T-cell (primary cell): ENCODE results near the gene WFS1. TPM values are rescaled to one million over a fixed set of nuclear protein-coding genes. Genes with fewer than 3 reads are reported as not detected.
A peak's percentile ranks its signal among the peaks of the same experiment; 100 is the strongest.

ENCODE experiments used
- ATAC-seq, 4 experiments: fragments of 200-7000 bp in 3 of 4; fragments of 150-1000 bp in 1 of 4; cut with Tn5 transposase; replicated peaks in 1 of 4; 1 replicate in 3 of 4; 2 replicates in 1 of 4; pipeline ENCODE4 v1.10.0; 2021; ENCODE audit warnings: moderate library complexity in 3 of 4, mild to moderate bottlenecking in 2 of 4, moderate number of reproducible peaks in 1 of 4
- CTCF ChIA-PET, 2 donors: fragments of 300-600 bp; sonication (Branson Sonifier 250); formaldehyde crosslinking; loops; one replicate each; lab custom pipeline; 2022; ENCODE audit warnings: antibody characterized with exemption in 2 of 2; lab: Charles Lee
- POLR2A ChIA-PET, 2 donors: fragments of 300-600 bp; sonication (Branson Sonifier 250); formaldehyde crosslinking; loops; one replicate each; lab custom pipeline; 2022; ENCODE audit warnings: antibody characterized with exemption in 2 of 2; lab: Charles Lee
- DNase-seq, 35 experiments: peaks; one replicate each; pipeline versions ENCODE4 v3.0.0 to v3.0.0-alpha.2; 2013 to 2023
- H3K27ac ChIP-seq: one replicate; pipeline ENCODE4 v1.5.1; 2013; ENCODE audit warnings: low read length
- H3K27me3 ChIP-seq, 2 experiments: replicated peaks in 1 of 2; 1 replicate in 1 of 2; 2 replicates in 1 of 2; pipeline versions ENCODE4 v1.6.1 to v1.7.0; 2013; ENCODE audit warnings: low read length in 1 of 2, mixed read lengths in 1 of 2; ENCODE audit not compliant: control insufficient read depth in 2 of 2, insufficient read depth in 2 of 2; ENCODE audit errors: extremely low read depth in 1 of 2
- H3K36me3 ChIP-seq, 2 donors: 1 replicate in 1 of 2; 2 replicates in 1 of 2; pipeline versions ENCODE4 v1.6.1 to v1.7.0; 2013; ENCODE audit warnings: low read length in 1 of 2; ENCODE audit not compliant: control insufficient read depth in 2 of 2, insufficient read depth in 1 of 2; ENCODE audit errors: extremely low read depth in 1 of 2
- H3K4me1 ChIP-seq, 2 experiments: 1 replicate in 1 of 2; 2 replicates in 1 of 2; pipeline versions ENCODE4 v1.6.1 to v1.7.0; 2013; ENCODE audit warnings: low read length in 2 of 2, mixed read lengths in 1 of 2; ENCODE audit not compliant: insufficient read depth in 2 of 2, control insufficient read depth in 1 of 2; ENCODE audit errors: extremely low read depth in 1 of 2
- H3K4me3 ChIP-seq, 2 donors: 1 replicate in 1 of 2; 2 replicates in 1 of 2; pipeline versions ENCODE4 v1.5.1 to v1.7.0; 2013; ENCODE audit warnings: mild to moderate bottlenecking in 2 of 2, low read length in 1 of 2, moderate library complexity in 1 of 2; ENCODE audit not compliant: control insufficient read depth in 1 of 2; ENCODE audit errors: extremely low read depth in 1 of 2
- H3K9me3 ChIP-seq: 2 replicates; pipeline ENCODE4 v1.7.0; 2013
- H3K27ac Mint-ChIP-seq, 2 donors: one replicate each; pipeline ENCODE4 v1.8.0; 2020 to 2021; ENCODE audit warnings: mild to moderate bottlenecking in 2 of 2, mixed read lengths in 2 of 2
- H3K27me3 Mint-ChIP-seq, 2 donors: one replicate each; pipeline ENCODE4 v1.8.0; 2021 to 2022; ENCODE audit warnings: mixed read lengths in 2 of 2
- H3K36me3 Mint-ChIP-seq: one replicate; pipeline ENCODE4 v1.8.0; 2021; ENCODE audit warnings: mixed read lengths
- H3K4me1 Mint-ChIP-seq, 3 donors: one replicate each; pipeline ENCODE4 v1.8.0; 2020 to 2022; ENCODE audit warnings: mixed read lengths in 3 of 3, mild to moderate bottlenecking in 1 of 3
- H3K4me3 Mint-ChIP-seq, 3 donors: one replicate each; pipeline ENCODE4 v1.8.0; 2020 to 2022; ENCODE audit warnings: mild to moderate bottlenecking in 3 of 3, mixed read lengths in 3 of 3, moderate library complexity in 3 of 3
- H3K9me3 Mint-ChIP-seq, 3 donors: one replicate each; pipeline ENCODE4 v1.8.0; 2020 to 2022; ENCODE audit warnings: mixed read lengths in 3 of 3
- WGBS: methylation state at CpG from one replicate; pipeline ENCODE4 v1.1.5; 2013; ENCODE audit warnings: missing lambda C conversion rate; ENCODE audit not compliant: insufficient coverage; 5-methylcytosine and 5-hydroxymethylcytosine counted together
- total RNA-seq, 35 experiments: library from RNA in 6 of 35; stranded (reverse) in 6 of 35; fragments of 120-200 nt in 1 of 35; gene quantifications; one replicate each; pipeline versions ENCODE4 v1.2.1 to v1.2.4 and lab custom pipeline; 2013 to 2026

Gene WFS1
- total RNA-seq, 5 donors from 2014 or later (not counting 1 experiment from before 2014, with no cell fraction given), result 3.2 to 6.2 (median 5.1) TPM

GRCh38 chr4:6338175-6338950, 68.7 kb downstream of the WFS1 start:
- Mint-ChIP-seq H3K4me1 (peaks cover 22 to 31% (median 24%) of the 10 kb centered on the region in 3 donors), H3K27ac (peak overlapping the region in 1 of 2 donors; percentile 7), H3K36me3 (no peaks in the 10 kb centered on the region), H3K27me3 (peaks cover 51 to 55% of the 10 kb centered on the region in 2 donors), H3K9me3 (no peaks in the 10 kb centered on the region), H3K4me3 (peak overlapping the region; percentile 43 to 68 (median 60))
- Histone ChIP-seq H3K27ac (no peak overlapping the region), H3K9me3 (no peaks in the 10 kb centered on the region), H3K4me1 (peaks cover 0 to 26% of the 10 kb centered on the region in 2 experiments), H3K4me3 (no peak overlapping the region), H3K36me3 (no peaks in the 10 kb centered on the region), H3K27me3 (peaks cover 2 to 63% of the 10 kb centered on the region in 2 experiments)
- 45% methylated on average over 11 of the region's 14 CpGs for WGBS
- peak in 3 of 4 experiments; percentile 34 to 71 (median 70) for ATAC-seq
- ChIA-PET POLR2A (no interaction called here), CTCF (interaction anchor here in 1 of 2 donors (1.2 kb wide), 1 partner anchor 11 kb away, joined by 3 read pairs; no protein-coding TSS in a partner anchor)
- peak in 5 of 35 experiments; percentile 7 to 25 (median 15) for DNase-seq

GRCh38 chr4:6338951-6339817, 69.5 kb downstream of the WFS1 start:
- Mint-ChIP-seq H3K4me3 (no peak overlapping the region), H3K27ac (no peak overlapping the region), H3K27me3 (peaks cover 49 to 51% of the 10 kb centered on the region in 2 donors), H3K4me1 (peaks cover 22 to 31% (median 24%) of the 10 kb centered on the region in 3 donors), H3K9me3 (no peaks in the 10 kb centered on the region), H3K36me3 (no peaks in the 10 kb centered on the region)
- H3K36me3 ChIP-seq, result no peaks in the 10 kb centered on the region
- no peak overlapping the region for H3K4me3 ChIP-seq
- no peaks in the 10 kb centered on the region for H3K9me3 ChIP-seq
- peaks cover 0 to 26% of the 10 kb centered on the region in 2 experiments for H3K4me1 ChIP-seq
- 81% methylated on average over 12 of the region's 12 CpGs for WGBS
- ChIA-PET CTCF (interaction anchor here in 1 of 2 donors (1.2 kb wide), 1 partner anchor 12 kb away, joined by 3 read pairs; no protein-coding TSS in a partner anchor), POLR2A (no interaction called here)
- no peak overlapping the region for H3K27ac ChIP-seq
- ATAC-seq (no peak), DNase-seq (no peak)
- peaks cover 2 to 56% of the 10 kb centered on the region in 2 experiments for H3K27me3 ChIP-seq

GRCh38 chr4:6339818-6340445, 70.3 kb downstream of the WFS1 start:
- ChIA-PET POLR2A (no interaction called here), CTCF (no interaction called here)
- no peaks in the 10 kb centered on the region for H3K36me3 Mint-ChIP-seq
- peaks cover 2 to 50% of the 10 kb centered on the region in 2 experiments for H3K27me3 ChIP-seq
- 90% methylated on average over 12 of the region's 13 CpGs for WGBS
- no peak overlapping the region for H3K4me3 ChIP-seq
- H3K27ac Mint-ChIP-seq, result peak overlapping the region in 1 of 2 donors; percentile 57
- no peaks in the 10 kb centered on the region for H3K9me3 Mint-ChIP-seq
- peaks cover 0 to 26% of the 10 kb centered on the region in 2 experiments for H3K4me1 ChIP-seq
- peaks cover 22 to 31% (median 24%) of the 10 kb centered on the region in 3 donors for H3K4me1 Mint-ChIP-seq
- no peaks in the 10 kb centered on the region for H3K9me3 ChIP-seq
- H3K4me3 Mint-ChIP-seq, result no peak overlapping the region
- no peaks in the 10 kb centered on the region for H3K36me3 ChIP-seq
- no peak overlapping the region for H3K27ac ChIP-seq
- peaks cover 44 to 49% of the 10 kb centered on the region in 2 donors for H3K27me3 Mint-ChIP-seq
- ATAC-seq, result no peak
- no peak for DNase-seq

- 81% methylated on average over 9 of the region's 9 CpGs for WGBS
- Histone ChIP-seq H3K27me3 (peaks cover 2 to 46% of the 10 kb centered on the region in 2 experiments), H3K4me3 (no peak overlapping the region), H3K4me1 (peaks cover 0 to 26% of the 10 kb centered on the region in 2 experiments), H3K36me3 (no peaks in the 10 kb centered on the region), H3K9me3 (no peaks in the 10 kb centered on the region), H3K27ac (no peak overlapping the region)
- CTCF ChIA-PET, result no interaction called here
- Mint-ChIP-seq H3K27ac (peak overlapping the region in 1 of 2 donors; percentile 57), H3K36me3 (no peaks in the 10 kb centered on the region), H3K4me1 (peaks cover 22 to 31% (median 24%) of the 10 kb centered on the region in 3 donors), H3K4me3 (no peak overlapping the region), H3K9me3 (no peaks in the 10 kb centered on the region), H3K27me3 (peaks cover 38 to 43% of the 10 kb centered on the region in 2 donors)
- no peak for ATAC-seq
- no peak for DNase-seq
- POLR2A ChIA-PET, result no interaction called here
Measured at GRCh38 chr4:6340446-6341015, 70.9 kb downstream of the WFS1 start.

- CTCF ChIA-PET, result interaction anchor here in 1 of 2 donors (0.6 kb wide), 1 partner anchor 233 kb away, joined by 3 read pairs; no protein-coding TSS in a partner anchor
- Mint-ChIP-seq H3K4me1 (peaks cover 22 to 31% (median 24%) of the 10 kb centered on the region in 3 donors), H3K9me3 (no peaks in the 10 kb centered on the region), H3K27ac (no peak overlapping the region), H3K4me3 (no peak overlapping the region), H3K36me3 (no peaks in the 10 kb centered on the region), H3K27me3 (peaks cover 37 to 43% of the 10 kb centered on the region in 2 donors)
- Histone ChIP-seq H3K36me3 (no peaks in the 10 kb centered on the region), H3K4me1 (peaks cover 0 to 26% of the 10 kb centered on the region in 2 experiments), H3K9me3 (no peaks in the 10 kb centered on the region), H3K27ac (no peak overlapping the region), H3K27me3 (peaks cover 2 to 48% of the 10 kb centered on the region in 2 experiments), H3K4me3 (no peak overlapping the region)
- POLR2A ChIA-PET, result no interaction called here
- 81% methylated on average over 2 of the region's 6 CpGs for whole genome bisulfite sequencing
- DNase-seq (no peak), ATAC-seq (no peak)
Measured at GRCh38 chr4:6341696-6342095, 72.0 kb downstream of the WFS1 start.
